GM18519 (cell line): ENCODE results near the gene PLEK.
"Not testable (repeated sequence)": the region's sequence is repeated elsewhere in the genome, so short reads cannot be mapped to it uniquely, and the experiment has no call there.

Experiments
- ATAC-seq: cut with Tn5 transposase; IDR thresholded peaks from one replicate; pipeline ENCODE4 v1.9.1; 2021; ENCODE audit warnings: mild to moderate bottlenecking, moderate library complexity; ENCODE audit not compliant: unreplicated experiment, low FRiP score

The PLEK gene

DNA sequence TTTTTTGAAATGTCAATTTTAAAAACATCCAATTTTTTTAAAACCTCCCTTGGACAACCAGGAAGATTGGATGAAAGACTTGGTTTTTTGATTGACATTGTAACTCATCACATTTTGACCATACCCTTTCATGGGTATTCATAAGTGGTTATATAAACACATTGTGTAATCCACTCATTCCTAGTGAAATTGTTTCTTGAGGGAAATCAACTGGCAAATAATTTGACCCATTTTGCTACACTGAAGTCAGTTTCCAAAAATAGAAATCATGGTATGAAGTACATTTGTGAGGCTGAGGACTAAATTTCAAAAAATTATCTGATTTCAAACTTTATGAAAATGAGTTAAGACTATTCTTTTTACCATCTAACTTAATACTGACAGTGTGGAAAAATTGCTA is 70.5 kb downstream of the PLEK start:
- ATAC-seq, result no peak

- ATAC-seq, result no peak
Measured at GRCh38 chr2:68436270-68436669, 71.2 kb downstream of the PLEK start.

DNA sequence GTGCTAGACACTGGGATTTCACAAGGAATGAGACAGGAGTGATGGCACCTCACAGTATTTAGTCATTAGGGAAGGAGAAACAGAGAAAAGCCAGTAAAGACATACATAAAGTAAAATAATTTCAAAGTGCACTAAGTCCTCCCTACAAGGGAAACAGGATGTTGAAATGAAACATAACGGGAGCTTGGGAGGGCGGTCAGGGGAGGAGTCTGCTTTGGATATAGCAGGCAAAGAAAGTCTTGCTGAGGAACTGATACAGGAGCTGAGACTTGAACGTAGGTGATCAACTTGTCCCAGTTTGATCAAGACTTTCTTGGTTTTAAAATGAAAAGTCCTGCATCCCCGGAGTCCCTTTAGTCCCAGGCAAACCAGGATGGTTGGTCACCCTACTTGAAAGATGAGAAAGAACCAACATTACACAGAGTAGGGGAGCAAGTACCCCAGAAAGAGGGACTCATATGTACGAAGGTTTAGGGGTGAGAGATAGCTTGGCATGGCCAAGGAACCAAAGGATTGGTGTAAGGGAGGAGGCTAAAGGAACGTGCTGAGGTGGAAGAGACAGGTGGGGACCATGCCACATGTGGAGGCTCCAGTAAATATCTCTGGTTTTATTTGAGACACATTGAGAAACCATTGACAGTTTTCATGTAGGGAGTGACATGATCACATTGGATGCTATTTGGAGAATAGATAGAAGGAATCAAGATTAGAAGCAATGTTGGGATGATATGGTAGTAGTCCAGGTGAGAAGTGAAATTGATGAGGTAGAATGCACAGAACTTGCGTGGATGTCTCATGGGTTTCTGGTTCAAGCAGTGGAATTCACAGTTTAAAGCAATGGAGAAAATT is 73.6 kb downstream of the PLEK start:
- ATAC-seq, result no peak

GRCh38 chr2:68441179-68441993 is 76.3 kb downstream of the PLEK start:
- ATAC-seq, result peak; percentile 97

GRCh38 chr2:68441994-68442322 is 76.9 kb downstream of the PLEK start:
- no peak for ATAC-seq

GRCh38 chr2:68446425-68446824 is 81.3 kb downstream of the PLEK start:
- ATAC-seq, result not testable (repeated sequence)
